SK-N-SH (cell line): ENCODE data around the gene TBC1D17. TPM values are rescaled to one million over a fixed set of nuclear protein-coding genes. Genes with fewer than 3 reads are reported as not detected.

Experiments
- CTCF ChIA-PET: fragments of 300-600, 350-600 bp; formaldehyde crosslinking; extraction: SDS; loops from one replicate; lab custom pipeline; 2021; lab: Yijun Ruan, JAX
- POLR2A ChIA-PET: fragments of 350-600 bp; sonication (Branson Sonifier 250); formaldehyde crosslinking; extraction: SDS; loops from one replicate; lab custom pipeline; 2020; ENCODE audit warnings: antibody characterized with exemption, inconsistent platforms; lab: Yijun Ruan, JAX
- DNase-seq: peaks from one replicate; pipeline ENCODE4 v3.0.0; 2012
- H2AFZ ChIP-seq: fragments of 200-600 bp; sonication (generic); 2 replicates; pipeline ENCODE4 v1.8.1; 2016; ENCODE audit warnings: antibody characterized with exemption, mild to moderate bottlenecking, low read depth
- H3F3A ChIP-seq: fragments of 200-600 bp; sonication (generic); replicated peaks from 2 replicates; pipeline ENCODE3; 2016; ENCODE audit warnings: antibody characterized with exemption, mild to moderate bottlenecking; ENCODE audit not compliant: insufficient read depth
- H3K27ac ChIP-seq, 2 experiments: fragments of 200-500 bp in 1 of 2; fragments of 200-600 bp in 1 of 2; sonication (Bioruptor generic) in 1 of 2; sonication (generic), shearing (Covaris generic) in 1 of 2; 2 replicates each; pipeline versions ENCODE4 v1.5.1 to v1.6.1; 2014 to 2016; ENCODE audit warnings: low read depth in 2 of 2, inconsistent platforms in 1 of 2, low read length in 1 of 2, mild to moderate bottlenecking in 1 of 2, mixed read lengths in 1 of 2
- H3K27me3 ChIP-seq: fragments of 200-600 bp; sonication (generic), shearing (Covaris generic); 2 replicates; pipeline ENCODE4 v1.6.1; 2016; ENCODE audit warnings: mixed run types; ENCODE audit not compliant: insufficient read depth
- H3K36me3 ChIP-seq, 2 experiments: fragments of 200-500 bp in 1 of 2; fragments of 200-600 bp in 1 of 2; sonication (Bioruptor generic) in 1 of 2; sonication (generic) in 1 of 2; replicated peaks in 1 of 2; 2 replicates each; pipeline versions ENCODE3 to v1.5.1; 2014 to 2016; ENCODE audit warnings: low read length in 1 of 2, mild to moderate bottlenecking in 1 of 2; ENCODE audit not compliant: insufficient read depth in 2 of 2, control insufficient read depth in 1 of 2
- H3K4me1 ChIP-seq, 2 experiments: fragments of 200-500 bp in 1 of 2; fragments of 200-600 bp in 1 of 2; sonication (Bioruptor generic) in 1 of 2; sonication (generic), shearing (Covaris generic) in 1 of 2; 2 replicates each; pipeline versions ENCODE4 v1.5.1 to v1.6.1; 2014 to 2016; ENCODE audit warnings: low read depth in 1 of 2, low read length in 1 of 2, mixed run types in 1 of 2; ENCODE audit not compliant: insufficient read depth in 2 of 2, control insufficient read depth in 1 of 2
- H3K4me2 ChIP-seq: fragments of 200-600 bp; sonication (generic), shearing (Covaris generic); 2 replicates; pipeline ENCODE4 v1.6.1; 2017; ENCODE audit warnings: mixed run types
- H3K4me3 ChIP-seq, 2 experiments: fragments of 200-500 bp in 1 of 2; fragments of 200-600 bp in 1 of 2; sonication (Bioruptor generic) in 1 of 2; sonication (generic), shearing (Covaris generic) in 1 of 2; 2 replicates each; pipeline versions ENCODE4 v1.5.1 to v1.8.1; 2014 to 2016; ENCODE audit warnings: low read depth in 2 of 2, inconsistent platforms in 1 of 2, low read length in 1 of 2, mild to moderate bottlenecking in 1 of 2, mixed read lengths in 1 of 2, moderate library complexity in 1 of 2
- H3K79me2 ChIP-seq: fragments of 200-600 bp; sonication (generic); 2 replicates; pipeline ENCODE4 v1.8.1; 2017; ENCODE audit warnings: mild to moderate bottlenecking; ENCODE audit not compliant: insufficient read depth
- H3K9ac ChIP-seq: fragments of 200-600 bp; sonication (generic); 2 replicates; pipeline ENCODE4 v1.6.1; 2017; ENCODE audit warnings: mixed run types
- H3K9me2 ChIP-seq: fragments of 200-600 bp; sonication (generic); 2 replicates; pipeline ENCODE4 v1.6.1; 2017; ENCODE audit warnings: mixed run types
- H3K9me3 ChIP-seq: fragments of 200-600 bp; sonication (generic); 2 replicates; pipeline ENCODE4 v1.6.1; 2017; ENCODE audit warnings: mixed run types, mild to moderate bottlenecking, moderate library complexity
- H4K20me1 ChIP-seq: fragments of 200-600 bp; sonication (generic); 2 replicates; pipeline ENCODE4 v1.6.1; 2017; ENCODE audit warnings: mild to moderate bottlenecking, mixed run types; ENCODE audit not compliant: insufficient read depth
- CTCF ChIP-seq: fragments of 200-600 bp; sonication (generic); IDR thresholded peaks from 2 replicates; pipeline ENCODE4 v1.6.1; 2017; ENCODE audit warnings: antibody characterized with exemption, mild to moderate bottlenecking, moderate library complexity
- EZH2phosphoT487 ChIP-seq: fragments of 200-600 bp; sonication (generic); IDR thresholded peaks from 2 replicates; pipeline ENCODE4 v1.6.1; 2017; ENCODE audit warnings: low read depth, mixed run types, mild to moderate bottlenecking, antibody characterized with exemption, moderate library complexity, borderline replicate concordance
- FOSL2 ChIP-seq: IDR thresholded peaks from 2 replicates; pipeline ENCODE4 v1.4.0; 2012; ENCODE audit warnings: low read depth, mild to moderate bottlenecking, moderate library complexity, borderline replicate concordance
- GABPA ChIP-seq: IDR thresholded peaks from 2 replicates; pipeline ENCODE4 v1.4.0; 2012; ENCODE audit warnings: low read depth, mild to moderate bottlenecking
- JUND ChIP-seq: IDR thresholded peaks from 2 replicates; pipeline ENCODE4 v1.4.0; 2012
- MEF2A ChIP-seq: IDR thresholded peaks from 2 replicates; pipeline ENCODE4 v1.4.0; 2012; ENCODE audit warnings: low read depth, borderline replicate concordance
- NRF1 ChIP-seq: IDR thresholded peaks from 2 replicates; pipeline ENCODE4 v1.6.1; 2012; ENCODE audit warnings: low read depth, mild to moderate bottlenecking, low read length
- RCOR1 ChIP-seq: fragments of 150-350 bp; IDR thresholded peaks from 2 replicates; pipeline ENCODE4 v1.6.1; 2017; ENCODE audit warnings: antibody characterized with exemption, low read length
- RFX5 ChIP-seq: IDR thresholded peaks from 2 replicates; pipeline ENCODE4 v1.6.1; 2012; ENCODE audit warnings: mild to moderate bottlenecking, improper control_type of control experiment, low read length
- RXRA ChIP-seq: IDR thresholded peaks from 2 replicates; pipeline ENCODE4 v1.4.0; 2012; ENCODE audit warnings: low read depth, mild to moderate bottlenecking, borderline replicate concordance
- TAF1 ChIP-seq: IDR thresholded peaks from 2 replicates; pipeline ENCODE4 v1.6.1; 2012; ENCODE audit warnings: low read depth, mild to moderate bottlenecking, low read length, moderate library complexity, borderline replicate concordance
- USF2 ChIP-seq: fragments of 150-350 bp; IDR thresholded peaks from 2 replicates; pipeline ENCODE4 v1.6.1; 2017; ENCODE audit warnings: antibody characterized with exemption, low read length, low read depth, borderline replicate concordance
- WGBS: methylation state at CpG from one replicate; pipeline ENCODE4 v1.1.6; 2017; ENCODE audit warnings: low lambda C conversion rate; 5-methylcytosine and 5-hydroxymethylcytosine counted together
- polyA plus RNA-seq, 3 experiments: library from polyadenylated mRNA; depleted of rRNA; stranded (reverse); fragments of >200 nt; gene quantifications; 2 replicates each; pipeline ENCODE4 v1.2.3, GENCODE V29; 2012
- TF ChIP-seq, protein P1 (sequence below): IDR thresholded peaks from 2 replicates; pipeline ENCODE4; 2012
- TF ChIP-seq, protein P2 (sequence below): IDR thresholded peaks from 2 replicates; pipeline ENCODE4 v1.4.0; 2012; ENCODE audit warnings: low read depth, borderline replicate concordance

The TBC1D17 gene
- polyA plus RNA-seq, 1 of the 3 experiments (the other 2 are of a cell fraction) = 28.3 TPM

GRCh38 chr19:49932731-49933131, 55.2 kb downstream of the TBC1D17 start (continued):
- TF ChIP-seq, protein P1, sequence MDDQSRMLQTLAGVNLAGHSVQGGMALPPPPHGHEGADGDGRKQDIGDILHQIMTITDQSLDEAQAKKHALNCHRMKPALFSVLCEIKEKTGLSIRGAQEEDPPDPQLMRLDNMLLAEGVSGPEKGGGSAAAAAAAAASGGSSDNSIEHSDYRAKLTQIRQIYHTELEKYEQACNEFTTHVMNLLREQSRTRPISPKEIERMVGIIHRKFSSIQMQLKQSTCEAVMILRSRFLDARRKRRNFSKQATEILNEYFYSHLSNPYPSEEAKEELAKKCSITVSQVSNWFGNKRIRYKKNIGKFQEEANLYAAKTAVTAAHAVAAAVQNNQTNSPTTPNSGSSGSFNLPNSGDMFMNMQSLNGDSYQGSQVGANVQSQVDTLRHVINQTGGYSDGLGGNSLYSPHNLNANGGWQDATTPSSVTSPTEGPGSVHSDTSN = no peak
- no peak for TF ChIP-seq CTCF
- TF ChIP-seq RCOR1 = no peak
- no peak for TF ChIP-seq USF2
- no peak for TF ChIP-seq FOSL2
- no peak for TF ChIP-seq RXRA
- no peak for TF ChIP-seq GABPA

DNA sequence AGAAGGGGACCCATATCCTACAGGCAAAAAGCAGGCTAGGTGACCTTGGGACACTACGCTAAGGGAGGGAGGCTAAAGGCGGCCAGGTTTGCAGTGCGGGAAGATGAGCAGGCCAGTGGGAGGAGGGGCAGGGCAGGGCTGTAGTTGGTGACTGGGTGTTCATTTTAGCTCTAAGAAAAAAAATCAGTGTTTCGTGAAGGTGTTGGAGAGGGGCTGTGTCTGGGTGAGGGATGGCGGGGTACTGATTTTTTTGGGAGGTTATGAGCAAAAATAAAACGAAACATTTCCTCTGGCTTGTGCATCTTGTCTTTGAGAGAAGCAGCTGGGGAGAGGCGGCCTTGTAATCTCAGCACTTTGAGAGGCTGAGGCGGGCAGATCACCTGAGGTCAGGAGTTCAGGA, 56.1 kb downstream of the TBC1D17 start:
- H3K4me3 ChIP-seq = no peak overlapping the region
- WGBS = 90% methylated on average over 8 of the region's 8 CpGs
- H3K79me2 ChIP-seq = peaks cover 7% of the 10 kb centered on the region; the same call in 1 of the 2 replicates
- peaks cover 16% of the 10 kb centered on the region for H3F3A ChIP-seq
- peaks cover 0 to 9% of the 10 kb centered on the region in 2 experiments for H3K36me3 ChIP-seq
- no peak overlapping the region for H3K4me2 ChIP-seq
- peaks cover 0 to 5% of the 10 kb centered on the region in 2 experiments; a peak in 1 of 4 replicates for H3K4me1 ChIP-seq
- no peak for DNase-seq
- no peaks in the 10 kb centered on the region for H3K9me3 ChIP-seq
- H3K9ac ChIP-seq = no peak overlapping the region
- POLR2A ChIA-PET = no interaction called here
- no peaks in the 10 kb centered on the region for H3K9me2 ChIP-seq
- no peaks in the 10 kb centered on the region for H3K27me3 ChIP-seq
- H4K20me1 ChIP-seq = no peaks in the 10 kb centered on the region
- H2AFZ ChIP-seq = no peak overlapping the region
- CTCF ChIA-PET = interaction anchor here (0.6 to 1.2 kb wide), 3 partner anchors 47 to 51 kb away, joined by 3 to 6 read pairs (median 3); no protein-coding TSS in a partner anchor
- TF ChIP-seq JUND (no peak), RFX5 (no peak), NRF1 (no peak), MEF2A (no peak), EZH2phosphoT487 (no peak), TAF1 (no peak), FOSL2 (no peak), CTCF (no peak)
- TF ChIP-seq, protein P2, sequence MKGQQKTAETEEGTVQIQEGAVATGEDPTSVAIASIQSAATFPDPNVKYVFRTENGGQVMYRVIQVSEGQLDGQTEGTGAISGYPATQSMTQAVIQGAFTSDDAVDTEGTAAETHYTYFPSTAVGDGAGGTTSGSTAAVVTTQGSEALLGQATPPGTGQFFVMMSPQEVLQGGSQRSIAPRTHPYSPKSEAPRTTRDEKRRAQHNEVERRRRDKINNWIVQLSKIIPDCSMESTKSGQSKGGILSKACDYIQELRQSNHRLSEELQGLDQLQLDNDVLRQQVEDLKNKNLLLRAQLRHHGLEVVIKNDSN = no peak
- TF ChIP-seq, protein P1 = no peak
- H3K27ac ChIP-seq = no peak overlapping the region
